ENCODE data around the gene DSCAM. TPM values are rescaled to one million over a fixed set of nuclear protein-coding genes. Genes with fewer than 3 reads are reported as not detected.

DSCAM gene
- total RNA-seq, 1 donor from 2014 or later: not detected

- Histone ChIP-seq H3K27ac (no peak overlapping the region), H3K4me1 (no peaks in the 10 kb centered on the region), H3K27me3 (no peaks in the 10 kb centered on the region), H3K36me3 (no peaks in the 10 kb centered on the region), H3K9me3 (no peaks in the 10 kb centered on the region), H3K4me3 (no peak overlapping the region)
- no peak for TF ChIP-seq CTCF (IDR thresholded peaks at IDR 0.05)
- no peak for DNase-seq (ENCODE audit: low spot score in 2 of 2)
- intact Hi-C loops (cut with DNase I): no loop called here
Measured at GRCh38 chr21:40636026-40636425, 210.9 kb downstream of the DSCAM start.

DNA sequence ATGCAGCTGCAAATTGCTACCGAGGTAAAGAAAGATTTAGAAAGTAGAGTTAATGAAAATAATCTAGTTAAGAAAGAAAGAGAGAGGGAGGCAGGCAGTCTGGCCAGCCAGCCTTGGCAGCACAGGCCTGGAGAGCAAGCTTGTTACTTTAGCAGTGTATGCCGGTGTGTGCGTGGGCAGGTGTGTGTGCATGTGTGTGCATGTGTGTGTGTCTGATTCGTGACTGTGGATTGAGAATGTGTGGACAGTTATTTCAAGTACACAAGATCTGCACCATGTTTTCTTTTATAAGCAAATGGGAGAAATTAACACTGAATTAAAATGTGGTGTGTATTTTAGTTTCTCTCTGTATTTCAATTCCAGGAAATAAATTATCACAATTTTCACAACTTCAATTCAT is 211.6 kb downstream of the DSCAM start:
- intact Hi-C loops (cut with DNase I): no loop called here
- no peak for TF ChIP-seq CTCF (IDR thresholded peaks at IDR 0.05)
- no peak for DNase-seq (ENCODE audit: low spot score in 2 of 2)
- H3K27me3 ChIP-seq: no peaks in the 10 kb centered on the region
- H3K4me3 ChIP-seq: no peak overlapping the region
- no peak overlapping the region for H3K27ac ChIP-seq
- no peaks in the 10 kb centered on the region for H3K4me1 ChIP-seq
- no peaks in the 10 kb centered on the region for H3K9me3 ChIP-seq
- no peaks in the 10 kb centered on the region for H3K36me3 ChIP-seq

GRCh38 chr21:40634141-40634540 is 212.8 kb downstream of the DSCAM start:
- no peak for TF ChIP-seq CTCF (IDR thresholded peaks at IDR 0.05)
- H3K4me1 ChIP-seq: no peaks in the 10 kb centered on the region
- no peaks in the 10 kb centered on the region for H3K27me3 ChIP-seq
- DNase-seq (ENCODE audit: low spot score in 2 of 2): no peak
- H3K9me3 ChIP-seq: no peaks in the 10 kb centered on the region
- no peak overlapping the region for H3K4me3 ChIP-seq
- intact Hi-C loops (cut with DNase I): no loop called here
- no peaks in the 10 kb centered on the region for H3K36me3 ChIP-seq
- no peak overlapping the region for H3K27ac ChIP-seq

- no peaks in the 10 kb centered on the region for H3K9me3 ChIP-seq
- no peaks in the 10 kb centered on the region for H3K4me1 ChIP-seq
- intact Hi-C loops (cut with DNase I): no loop called here
- no peaks in the 10 kb centered on the region for H3K36me3 ChIP-seq
- TF ChIP-seq CTCF (IDR thresholded peaks at IDR 0.05): no peak
- no peak for DNase-seq (ENCODE audit: low spot score in 2 of 2)
- H3K4me3 ChIP-seq: no peak overlapping the region
- no peak overlapping the region for H3K27ac ChIP-seq
- H3K27me3 ChIP-seq: no peaks in the 10 kb centered on the region
Measured at GRCh38 chr21:40633048-40633447, 213.9 kb downstream of the DSCAM start.

- TF ChIP-seq CTCF (IDR thresholded peaks at IDR 0.05): no peak
- Histone ChIP-seq H3K9me3 (no peaks in the 10 kb centered on the region), H3K4me3 (no peak overlapping the region), H3K27ac (no peak overlapping the region), H3K27me3 (no peaks in the 10 kb centered on the region), H3K4me1 (no peaks in the 10 kb centered on the region), H3K36me3 (no peaks in the 10 kb centered on the region)
- DNase-seq (ENCODE audit: low spot score in 2 of 2): no peak
- intact Hi-C loops (cut with DNase I): no loop called here
Measured at GRCh38 chr21:40631211-40631610, 215.7 kb downstream of the DSCAM start.

DNA sequence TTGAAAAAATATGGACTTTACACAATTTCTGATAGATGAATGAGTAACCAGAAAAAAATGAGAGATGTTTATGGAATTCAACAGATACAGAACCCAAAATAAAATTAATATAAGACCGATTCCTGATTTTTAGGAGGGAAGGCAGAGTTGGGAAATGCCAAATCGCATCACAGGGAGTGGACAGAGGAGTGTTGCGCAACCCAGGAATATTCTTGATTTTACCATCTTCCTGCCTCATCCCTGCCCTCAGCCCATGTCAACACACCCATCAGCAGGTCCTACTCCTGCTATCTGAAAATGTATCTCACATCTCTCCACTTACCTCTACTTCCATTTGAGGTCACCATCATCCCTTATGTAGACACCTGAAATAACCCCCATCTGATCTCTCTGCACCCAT is 221.0 kb downstream of the DSCAM start:
- DNase-seq (ENCODE audit: low spot score in 2 of 2): no peak
- no peak for TF ChIP-seq CTCF (IDR thresholded peaks at IDR 0.05)
- H3K4me3 ChIP-seq: no peak overlapping the region
- H3K9me3 ChIP-seq: no peaks in the 10 kb centered on the region
- H3K36me3 ChIP-seq: no peaks in the 10 kb centered on the region
- intact Hi-C loops (cut with DNase I): no loop called here
- H3K27me3 ChIP-seq: no peaks in the 10 kb centered on the region
- H3K4me1 ChIP-seq: no peaks in the 10 kb centered on the region
- no peak overlapping the region for H3K27ac ChIP-seq
